Subcutaneous abdominal adipose tissue (tissue), 5 donors: ENCODE data around the gene PLA2G3.

Source experiments
- H3K27ac ChIP-seq: one replicate; pipeline ENCODE4 v1.7.0; 2013; ENCODE audit warnings: low read depth, mild to moderate bottlenecking, inconsistent platforms, low read length, moderate library complexity
- H3K27me3 ChIP-seq, 5 donors: one replicate each; pipeline ENCODE4 v1.7.0; 2013; ENCODE audit warnings: low read length in 5 of 5, inconsistent platforms in 1 of 5; ENCODE audit not compliant: control insufficient read depth in 5 of 5, insufficient read depth in 4 of 5
- H3K36me3 ChIP-seq, 5 donors: one replicate each; pipeline ENCODE4 v1.7.0; 2013; ENCODE audit warnings: low read length in 5 of 5; ENCODE audit not compliant: control insufficient read depth in 5 of 5, insufficient read depth in 5 of 5
- H3K4me1 ChIP-seq, 5 donors: one replicate each; pipeline ENCODE4 v1.7.0; 2013; ENCODE audit warnings: low read length in 5 of 5, mild to moderate bottlenecking in 3 of 5, moderate library complexity in 1 of 5; ENCODE audit not compliant: control insufficient read depth in 5 of 5, insufficient read depth in 5 of 5
- H3K4me3 ChIP-seq, 5 donors: one replicate each; pipeline ENCODE4 v1.7.0; 2013; ENCODE audit warnings: low read length in 5 of 5, low read depth in 1 of 5
- H3K9ac ChIP-seq, 5 donors: one replicate each; pipeline ENCODE4 v1.7.0; 2013; ENCODE audit warnings: low read length in 5 of 5, mild to moderate bottlenecking in 4 of 5, moderate library complexity in 3 of 5
- H3K9me3 ChIP-seq, 5 donors: one replicate each; pipeline ENCODE4 v1.7.0; 2013; ENCODE audit warnings: low read length in 5 of 5; ENCODE audit not compliant: control insufficient read depth in 5 of 5
- donor health status: healthy.
- donor health status: healthy.
- donor health status: healthy.
- donor health status: healthy.
- donor health status: healthy.

Gene PLA2G3

GRCh38 chr22:31090217-31091085, 49.9 kb downstream of the PLA2G3 start:
- no peaks in the 10 kb centered on the region for H3K9me3 ChIP-seq
- H3K9ac ChIP-seq = no peak overlapping the region
- no peaks in the 10 kb centered on the region for H3K27me3 ChIP-seq
- no peak overlapping the region for H3K4me3 ChIP-seq
- H3K4me1 ChIP-seq = peaks cover 3 to 36% (median 19%) of the 10 kb centered on the region in 5 donors
- peaks cover 0 to 88% (median 82%) of the 10 kb centered on the region in 5 donors for H3K36me3 ChIP-seq
- H3K27ac ChIP-seq = no peak overlapping the region

GRCh38 chr22:31089160-31090100, 50.9 kb downstream of the PLA2G3 start:
- no peak overlapping the region for H3K27ac ChIP-seq

GRCh38 chr22:31088233-31088986, 51.9 kb downstream of the PLA2G3 start:
- peak overlapping the region in 1 of 5 donors; percentile 27 for H3K9ac ChIP-seq
- H3K36me3 ChIP-seq = peaks cover 0 to 69% (median 68%) of the 10 kb centered on the region in 5 donors
- H3K4me1 ChIP-seq = peaks cover 10 to 55% (median 37%) of the 10 kb centered on the region in 5 donors
- no peaks in the 10 kb centered on the region for H3K27me3 ChIP-seq
- H3K9me3 ChIP-seq = no peaks in the 10 kb centered on the region
- H3K27ac ChIP-seq = no peak overlapping the region
- no peak overlapping the region for H3K4me3 ChIP-seq

More at GRCh38 chr22:31089160-31090100, 50.9 kb downstream of the PLA2G3 start:
- Histone ChIP-seq H3K9ac (peak overlapping the region in 1 of 5 donors; percentile 27), H3K36me3 (peaks cover 0 to 79% (median 72%) of the 10 kb centered on the region in 5 donors), H3K27me3 (no peaks in the 10 kb centered on the region), H3K9me3 (no peaks in the 10 kb centered on the region), H3K4me3 (no peak overlapping the region), H3K4me1 (peaks cover 3 to 44% (median 26%) of the 10 kb centered on the region in 5 donors)

- Histone ChIP-seq H3K9me3 (no peaks in the 10 kb centered on the region), H3K4me1 (peaks cover 14 to 61% (median 43%) of the 10 kb centered on the region in 5 donors), H3K36me3 (peaks cover 0 to 65% (median 62%) of the 10 kb centered on the region in 5 donors), H3K4me3 (no peak overlapping the region), H3K27me3 (no peaks in the 10 kb centered on the region), H3K9ac (no peak overlapping the region), H3K27ac (no peak overlapping the region)
These were observed 52.5 kb downstream of the PLA2G3 start for GRCh38 chr22:31087744-31088215.

GRCh38 chr22:31086703-31087330, 53.5 kb downstream of the PLA2G3 start:
- peaks cover 14 to 71% (median 53%) of the 10 kb centered on the region in 5 donors for H3K4me1 ChIP-seq
- no peaks in the 10 kb centered on the region for H3K27me3 ChIP-seq
- H3K4me3 ChIP-seq = no peak overlapping the region
- H3K36me3 ChIP-seq = peaks cover 0 to 55% (median 53%) of the 10 kb centered on the region in 5 donors
- H3K9ac ChIP-seq = peak overlapping the region in 2 of 5 donors; percentile 9 to 35
- H3K9me3 ChIP-seq = no peaks in the 10 kb centered on the region
- peak overlapping the region; percentile 89 for H3K27ac ChIP-seq

GRCh38 chr22:31085928-31086327, 54.4 kb downstream of the PLA2G3 start:
- no peaks in the 10 kb centered on the region for H3K27me3 ChIP-seq
- H3K27ac ChIP-seq = peak overlapping the region; percentile 89
- H3K36me3 ChIP-seq = peaks cover 0 to 46% (median 44%) of the 10 kb centered on the region in 5 donors
- peak overlapping the region in 3 of 5 donors; percentile 35 to 94 (median 78) for H3K9ac ChIP-seq
- H3K4me3 ChIP-seq = peak overlapping the region in 2 of 5 donors; percentile 79 to 91
- peaks cover 14 to 78% (median 60%) of the 10 kb centered on the region in 5 donors for H3K4me1 ChIP-seq
- no peaks in the 10 kb centered on the region for H3K9me3 ChIP-seq

- H3K27ac ChIP-seq = peak overlapping the region; percentile 89
- H3K4me3 ChIP-seq = peak overlapping the region; percentile 45 to 91 (median 77)
- peaks cover 0 to 42% (median 39%) of the 10 kb centered on the region in 5 donors for H3K36me3 ChIP-seq
- peaks cover 16 to 83% (median 65%) of the 10 kb centered on the region in 5 donors for H3K4me1 ChIP-seq
- H3K27me3 ChIP-seq = no peaks in the 10 kb centered on the region
- peak overlapping the region in 4 of 5 donors; percentile 69 to 94 (median 79) for H3K9ac ChIP-seq
- H3K9me3 ChIP-seq = no peaks in the 10 kb centered on the region
These were observed 54.8 kb downstream of the PLA2G3 start for GRCh38 chr22:31085493-31085824.

- H3K4me3 ChIP-seq = peak overlapping the region; percentile 68 to 91 (median 79)
- H3K9ac ChIP-seq = peak overlapping the region in 4 of 5 donors; percentile 69 to 94 (median 79)
- H3K27me3 ChIP-seq = no peaks in the 10 kb centered on the region
- H3K9me3 ChIP-seq = no peaks in the 10 kb centered on the region
- peaks cover 0 to 38% (median 34%) of the 10 kb centered on the region in 5 donors for H3K36me3 ChIP-seq
- H3K4me1 ChIP-seq = peaks cover 17 to 85% (median 68%) of the 10 kb centered on the region in 5 donors
- peak overlapping the region; percentile 89 for H3K27ac ChIP-seq
These were observed 55.4 kb downstream of the PLA2G3 start for GRCh38 chr22:31084811-31085492.
